ENCODE results near the gene ATP13A2.

DNA sequence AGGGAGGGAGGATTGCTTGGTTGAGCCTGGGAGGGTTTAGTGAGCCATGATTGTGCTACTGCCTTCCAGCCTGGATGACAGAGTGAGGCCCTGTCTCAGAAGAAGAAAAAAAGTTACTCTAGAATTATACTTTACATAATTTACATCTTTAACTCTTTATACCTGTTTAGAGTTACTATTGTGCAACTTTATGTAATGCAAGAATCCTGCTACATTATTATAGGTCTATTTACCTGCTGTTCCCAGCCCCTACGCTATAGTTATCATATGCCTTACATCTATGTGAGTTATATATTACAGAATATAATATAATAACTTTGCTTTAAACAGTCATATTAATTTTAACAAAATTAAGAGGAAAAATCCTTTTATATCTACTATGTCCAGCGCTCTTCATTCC, 27.8 kb upstream of the ATP13A2 start:
- TF ChIP-seq, protein P1, sequence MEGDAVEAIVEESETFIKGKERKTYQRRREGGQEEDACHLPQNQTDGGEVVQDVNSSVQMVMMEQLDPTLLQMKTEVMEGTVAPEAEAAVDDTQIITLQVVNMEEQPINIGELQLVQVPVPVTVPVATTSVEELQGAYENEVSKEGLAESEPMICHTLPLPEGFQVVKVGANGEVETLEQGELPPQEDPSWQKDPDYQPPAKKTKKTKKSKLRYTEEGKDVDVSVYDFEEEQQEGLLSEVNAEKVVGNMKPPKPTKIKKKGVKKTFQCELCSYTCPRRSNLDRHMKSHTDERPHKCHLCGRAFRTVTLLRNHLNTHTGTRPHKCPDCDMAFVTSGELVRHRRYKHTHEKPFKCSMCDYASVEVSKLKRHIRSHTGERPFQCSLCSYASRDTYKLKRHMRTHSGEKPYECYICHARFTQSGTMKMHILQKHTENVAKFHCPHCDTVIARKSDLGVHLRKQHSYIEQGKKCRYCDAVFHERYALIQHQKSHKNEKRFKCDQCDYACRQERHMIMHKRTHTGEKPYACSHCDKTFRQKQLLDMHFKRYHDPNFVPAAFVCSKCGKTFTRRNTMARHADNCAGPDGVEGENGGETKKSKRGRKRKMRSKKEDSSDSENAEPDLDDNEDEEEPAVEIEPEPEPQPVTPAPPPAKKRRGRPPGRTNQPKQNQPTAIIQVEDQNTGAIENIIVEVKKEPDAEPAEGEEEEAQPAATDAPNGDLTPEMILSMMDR (conservative IDR thresholded peaks at IDR 0.05; ENCODE audit: low read length), result no peak
- no peak for TF ChIP-seq EZH2phosphoT487 (IDR thresholded peaks at IDR 0.05; ENCODE audit: borderline replicate concordance, low read depth, low read length)
